Breast epithelium (tissue), 4 donors: ENCODE measurements around the gene TTC7B. TPM values are rescaled to one million over a fixed set of nuclear protein-coding genes. Genes with fewer than 3 reads are reported as not detected.

Source experiments
- DNase-seq, 2 donors: peaks; one replicate each; pipeline ENCODE4 v3.0.0-alpha.2; 2019; ENCODE audit warnings: low spot score in 2 of 2
- H3K27ac ChIP-seq, 2 donors: fragments of 200-600 bp; sonication (generic) in 1 of 2; one replicate each; pipeline ENCODE4 v1.5.1; 2016 to 2019; ENCODE audit warnings: mild to moderate bottlenecking in 1 of 2
- H3K27me3 ChIP-seq, 2 donors: fragments of 200-600 bp; sonication (generic) in 1 of 2; one replicate each; pipeline versions ENCODE4 v1.5.1 to v1.6.0; 2017 to 2019; ENCODE audit warnings: control low read depth in 1 of 2, mild to moderate bottlenecking in 1 of 2
- H3K36me3 ChIP-seq: fragments of 200-600 bp; one replicate; pipeline ENCODE4 v1.5.1; 2019
- H3K4me1 ChIP-seq, 2 donors: fragments of 200-600 bp; sonication (generic); one replicate each; pipeline ENCODE4 v1.5.1; 2016 to 2019; ENCODE audit warnings: control low read depth in 1 of 2
- H3K4me3 ChIP-seq, 3 donors: fragments of 200-600 bp; sonication (generic); 1 replicate in 2 of 3; 2 replicates in 1 of 3; pipeline ENCODE4 v1.5.1; 2016 to 2019; ENCODE audit warnings: mild to moderate bottlenecking in 3 of 3, moderate library complexity in 2 of 3
- H3K9me3 ChIP-seq, 2 donors: fragments of 200-600 bp; sonication (generic) in 1 of 2; one replicate each; pipeline ENCODE4 v1.5.1; 2016 to 2019; ENCODE audit warnings: control low read depth in 1 of 2
- POLR2A ChIP-seq: fragments of 450-650 bp; IDR thresholded peaks from one replicate; pipeline ENCODE4 v1.6.1; 2016; ENCODE audit warnings: antibody characterized with exemption, mild to moderate bottlenecking, moderate library complexity
- POLR2AphosphoS5 ChIP-seq, 3 donors: sonication (generic); formaldehyde crosslinking; IDR thresholded peaks; one replicate each; pipeline ENCODE4 v1.6.1; 2017; ENCODE audit warnings: antibody characterized with exemption in 3 of 3
- intact Hi-C: fragments of 100-400 bp; cut with DNase I; formaldehyde crosslinking; loops from one replicate; pipeline ENCODE4 v1.15.1; 2023; ENCODE audit warnings: low total_unique reads
- total RNA-seq, 3 donors: library from RNA; depleted of rRNA; stranded (reverse); fragments of >200 nt; gene quantifications; one replicate each; pipeline ENCODE4 v1.1.0, GENCODE V29; 2016
- TF ChIP-seq, protein P1 (sequence below), 3 donors: fragments of 450-650 bp; IDR thresholded peaks; one replicate each; pipeline ENCODE4 v1.5.1; 2016 to 2017; ENCODE audit warnings: antibody characterized with exemption in 3 of 3, mild to moderate bottlenecking in 3 of 3, moderate library complexity in 3 of 3

TTC7B gene
- total RNA-seq, 3 donors from 2014 or later, result 14.0 to 29.1 (median 22.0) TPM

DNA sequence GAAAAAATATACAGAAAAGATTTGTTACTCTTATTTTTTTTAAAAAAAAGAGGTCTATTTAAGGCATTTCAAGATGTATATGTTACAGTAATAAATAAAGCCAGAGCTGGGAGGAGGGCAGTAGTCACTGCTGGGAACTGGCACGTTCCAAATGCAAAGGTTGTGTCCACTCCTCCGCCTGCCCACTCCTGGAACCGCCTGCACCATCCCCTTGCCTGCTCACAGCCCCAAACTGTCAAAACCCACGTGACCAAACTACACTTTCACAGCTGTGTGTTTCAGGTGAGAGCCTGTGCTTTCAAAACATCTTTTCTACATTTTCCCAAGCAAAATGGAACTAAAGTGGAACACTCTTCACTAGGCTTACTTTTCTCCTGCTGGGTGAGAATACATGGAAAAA lies 160.4 kb downstream of the TTC7B start:
- intact Hi-C loops, result no loop called here
- H3K27ac ChIP-seq, result no peak overlapping the region
- DNase-seq, result no peak
- H3K36me3 ChIP-seq, result no peaks in the 10 kb centered on the region
- TF ChIP-seq POLR2AphosphoS5 (IDR thresholded peaks at IDR 0.05) (no peak), POLR2A (no peak)
- TF ChIP-seq, protein P1, sequence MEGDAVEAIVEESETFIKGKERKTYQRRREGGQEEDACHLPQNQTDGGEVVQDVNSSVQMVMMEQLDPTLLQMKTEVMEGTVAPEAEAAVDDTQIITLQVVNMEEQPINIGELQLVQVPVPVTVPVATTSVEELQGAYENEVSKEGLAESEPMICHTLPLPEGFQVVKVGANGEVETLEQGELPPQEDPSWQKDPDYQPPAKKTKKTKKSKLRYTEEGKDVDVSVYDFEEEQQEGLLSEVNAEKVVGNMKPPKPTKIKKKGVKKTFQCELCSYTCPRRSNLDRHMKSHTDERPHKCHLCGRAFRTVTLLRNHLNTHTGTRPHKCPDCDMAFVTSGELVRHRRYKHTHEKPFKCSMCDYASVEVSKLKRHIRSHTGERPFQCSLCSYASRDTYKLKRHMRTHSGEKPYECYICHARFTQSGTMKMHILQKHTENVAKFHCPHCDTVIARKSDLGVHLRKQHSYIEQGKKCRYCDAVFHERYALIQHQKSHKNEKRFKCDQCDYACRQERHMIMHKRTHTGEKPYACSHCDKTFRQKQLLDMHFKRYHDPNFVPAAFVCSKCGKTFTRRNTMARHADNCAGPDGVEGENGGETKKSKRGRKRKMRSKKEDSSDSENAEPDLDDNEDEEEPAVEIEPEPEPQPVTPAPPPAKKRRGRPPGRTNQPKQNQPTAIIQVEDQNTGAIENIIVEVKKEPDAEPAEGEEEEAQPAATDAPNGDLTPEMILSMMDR (IDR thresholded peaks at IDR 0.05), result no peak
- H3K4me3 ChIP-seq, result no peak overlapping the region
- H3K27me3 ChIP-seq, result no peaks in the 10 kb centered on the region
- H3K9me3 ChIP-seq, result no peaks in the 10 kb centered on the region
- no peaks in the 10 kb centered on the region for H3K4me1 ChIP-seq

DNA sequence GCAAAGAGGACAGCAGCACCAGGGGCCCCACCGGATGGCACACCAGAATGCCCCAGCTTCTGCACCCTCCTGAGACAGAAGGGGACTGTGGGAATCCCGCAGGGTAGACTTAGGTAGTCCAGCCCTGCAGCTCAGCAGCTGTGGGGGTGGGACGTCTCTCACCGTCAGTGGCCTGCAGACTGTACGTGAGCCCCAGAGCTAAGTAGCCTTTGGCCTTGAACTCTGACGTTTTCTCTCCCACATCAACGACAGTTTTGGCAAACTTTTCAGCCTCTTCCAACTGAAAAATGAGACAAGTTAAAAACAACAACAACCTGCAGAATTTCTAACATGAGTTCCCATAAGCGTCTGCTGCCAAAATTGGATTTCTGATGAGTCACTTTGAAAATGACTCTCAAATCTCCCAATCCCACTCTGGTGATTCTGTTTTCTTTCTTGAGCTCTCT lies 161.4 kb downstream of the TTC7B start:
- Histone ChIP-seq H3K36me3 (no peaks in the 10 kb centered on the region), H3K4me3 (no peak overlapping the region), H3K27me3 (no peaks in the 10 kb centered on the region), H3K9me3 (no peaks in the 10 kb centered on the region), H3K4me1 (no peaks in the 10 kb centered on the region), H3K27ac (no peak overlapping the region)
- DNase-seq, result no peak
- intact Hi-C loops, result loop anchor here (5.0 kb wide), 1 partner anchor 718 kb away; no protein-coding TSS in a partner anchor
- TF ChIP-seq, protein P1 (IDR thresholded peaks at IDR 0.05), result no peak
- no peak for TF ChIP-seq POLR2A
- TF ChIP-seq POLR2AphosphoS5 (IDR thresholded peaks at IDR 0.05), result no peak

GRCh38 chr14:90652626-90653025 lies 163.6 kb downstream of the TTC7B start:
- Histone ChIP-seq H3K27ac (no peak overlapping the region), H3K27me3 (no peaks in the 10 kb centered on the region), H3K4me1 (no peaks in the 10 kb centered on the region), H3K36me3 (no peaks in the 10 kb centered on the region), H3K9me3 (no peaks in the 10 kb centered on the region), H3K4me3 (no peak overlapping the region)
- intact Hi-C loops, result loop anchor here (5.0 kb wide), 1 partner anchor 715 kb away; no protein-coding TSS in a partner anchor
- TF ChIP-seq, protein P1 (IDR thresholded peaks at IDR 0.05), result no peak
- TF ChIP-seq POLR2A, result no peak
- no peak for TF ChIP-seq POLR2AphosphoS5 (IDR thresholded peaks at IDR 0.05)
- DNase-seq, result no peak

GRCh38 chr14:90651976-90652560 lies 164.2 kb downstream of the TTC7B start:
- Histone ChIP-seq H3K27ac (no peak overlapping the region), H3K4me1 (no peaks in the 10 kb centered on the region)
- intact Hi-C loops, result loop anchor here (5.0 kb wide), 1 partner anchor 715 kb away; no protein-coding TSS in a partner anchor

GRCh38 chr14:90651271-90651804 lies 164.9 kb downstream of the TTC7B start:
- Histone ChIP-seq H3K27ac (no peak overlapping the region), H3K4me3 (no peak overlapping the region), H3K4me1 (no peaks in the 10 kb centered on the region), H3K36me3 (no peaks in the 10 kb centered on the region), H3K9me3 (no peaks in the 10 kb centered on the region), H3K27me3 (no peaks in the 10 kb centered on the region)
- intact Hi-C loops, result loop anchor here (5.0 kb wide), 1 partner anchor 714 kb away; no protein-coding TSS in a partner anchor
- DNase-seq, result no peak
- TF ChIP-seq, protein P1 (IDR thresholded peaks at IDR 0.05), result no peak
- TF ChIP-seq POLR2AphosphoS5 (IDR thresholded peaks at IDR 0.05) (no peak), POLR2A (no peak)

More at GRCh38 chr14:90651976-90652560, 164.2 kb downstream of the TTC7B start:
- Histone ChIP-seq H3K36me3 (no peaks in the 10 kb centered on the region), H3K9me3 (no peaks in the 10 kb centered on the region), H3K27me3 (no peaks in the 10 kb centered on the region), H3K4me3 (no peak overlapping the region)
- DNase-seq, result no peak
- TF ChIP-seq, protein P1 (IDR thresholded peaks at IDR 0.05), result no peak
- no peak for TF ChIP-seq POLR2AphosphoS5 (IDR thresholded peaks at IDR 0.05)
